Stromal cell of bone marrow (primary cell): ENCODE data around the gene IGF2R.
"Not testable (repeated sequence)": the region's sequence is repeated elsewhere in the genome, so short reads cannot be mapped to it uniquely, and the experiment has no call there.

Experiments used
- DNase-seq: peaks from one replicate; pipeline ENCODE4 v3.0.0-alpha.2; 2012; ENCODE audit warnings: low read depth

Gene IGF2R

GRCh38 chr6:159953091-159953601 is 15.7 kb upstream of the IGF2R start:
- peak; percentile 58 for DNase-seq

- DNase-seq = no peak
These were observed 12.9 kb upstream of the IGF2R start for GRCh38 chr6:159955945-159956361.

- DNase-seq = no peak
These were observed 11.7 kb upstream of the IGF2R start for GRCh38 chr6:159957071-159957673.

- DNase-seq = no peak
These were observed 9.5 kb upstream of the IGF2R start for GRCh38 chr6:159959165-159959975.

- no peak for DNase-seq
These were observed 8.9 kb upstream of the IGF2R start for GRCh38 chr6:159959976-159960384.

GRCh38 chr6:159960485-159960884 is 8.4 kb upstream of the IGF2R start:
- DNase-seq = no peak

- DNase-seq = no peak
These were observed 7.4 kb upstream of the IGF2R start for GRCh38 chr6:159961528-159961927.

GRCh38 chr6:159963111-159963510 is 5.8 kb upstream of the IGF2R start:
- DNase-seq = no peak

GRCh38 chr6:159964046-159964445 is 4.8 kb upstream of the IGF2R start:
- no peak for DNase-seq

GRCh38 chr6:159966339-159966738 is 2.5 kb upstream of the IGF2R start:
- no peak for DNase-seq

GRCh38 chr6:159966981-159967380 is 1.9 kb upstream of the IGF2R start:
- no peak for DNase-seq

GRCh38 chr6:159967621-159968020 is 1.3 kb upstream of the IGF2R start:
- not testable (repeated sequence) for DNase-seq

GRCh38 chr6:159969204-159969912 is 476 bp downstream of the IGF2R start:
- no peak for DNase-seq

GRCh38 chr6:159969921-159970320 is 1.0 kb downstream of the IGF2R start:
- DNase-seq = no peak

- no peak for DNase-seq
These were observed 1.8 kb downstream of the IGF2R start for GRCh38 chr6:159970659-159971063.

- DNase-seq = no peak
These were observed 2.7 kb downstream of the IGF2R start for GRCh38 chr6:159971341-159972178.

GRCh38 chr6:159972506-159973268 is 3.8 kb downstream of the IGF2R start:
- no peak for DNase-seq

- DNase-seq = no peak
These were observed 4.5 kb downstream of the IGF2R start for GRCh38 chr6:159973406-159973805.

GRCh38 chr6:159973951-159974350 is 5.1 kb downstream of the IGF2R start:
- no peak for DNase-seq

GRCh38 chr6:159974932-159975331 is 6.0 kb downstream of the IGF2R start:
- DNase-seq = no peak

GRCh38 chr6:159976686-159977254 is 7.9 kb downstream of the IGF2R start:
- DNase-seq = no peak
